Right cardiac atrium (tissue), 5 donors: ENCODE measurements around the gene TYMS. TPM values are rescaled to one million over a fixed set of nuclear protein-coding genes. Genes with fewer than 3 reads are reported as not detected.

Experiments
- ATAC-seq, 2 donors: fragments of 200-7000 bp; cut with Tn5 transposase; one replicate each; pipeline versions ENCODE4 v1.8.0 to v1.9.1; 2020; ENCODE audit warnings: moderate library complexity in 2 of 2, mild to moderate bottlenecking in 1 of 2
- DNase-seq, 3 donors: peaks; one replicate each; pipeline ENCODE4 v3.0.0-alpha.2; 2020
- H3K27ac ChIP-seq: one replicate; pipeline ENCODE4 v1.5.1; 2013; ENCODE audit warnings: mild to moderate bottlenecking, low read length, control low read depth, moderate library complexity
- H3K27me3 ChIP-seq: one replicate; pipeline ENCODE4 v1.6.1; 2013; ENCODE audit not compliant: control insufficient read depth, insufficient read depth
- H3K4me1 ChIP-seq: one replicate; pipeline ENCODE4 v1.6.1; 2013; ENCODE audit warnings: low read length; ENCODE audit not compliant: control insufficient read depth, insufficient read depth
- H3K4me3 ChIP-seq: one replicate; pipeline ENCODE4 v1.5.1; 2013; ENCODE audit warnings: low read length, control low read depth
- H3K9me3 ChIP-seq: one replicate; pipeline ENCODE4 v1.6.1; 2013; ENCODE audit warnings: low read length; ENCODE audit not compliant: control insufficient read depth
- WGBS: extraction: QIAGEN DNeasy Blood & Tissue Kit; methylation state at CpG from one replicate; pipeline ENCODE4 v1.1.7; 2013; 5-methylcytosine and 5-hydroxymethylcytosine counted together
- intact Hi-C, 4 donors: fragments of 100-400 bp; cut with DNase I; formaldehyde crosslinking; loops; one replicate each; pipeline versions ENCODE4 v1.11.0 to v1.14.0; 2022 to 2023
- long read RNA-seq, 4 donors: library from polyadenylated mRNA; unstranded; transcript quantifications; one replicate each; pipeline ENCODE4 v2.0.0, GENCODE V29; 2020 to 2021
- polyA plus RNA-seq: library from polyadenylated mRNA; stranded (reverse); fragments of 200-250 nt; gene quantifications from one replicate; pipeline ENCODE4 v1.2.3, GENCODE V29; 2013
- total RNA-seq, 4 donors: library from RNA; stranded (reverse); fragmentation: NEBNext Ultra II Directional; extraction: Animal tissue kit (Norgen Biotek cat#: 25700); gene quantifications; one replicate each; pipeline ENCODE4 v1.2.1, GENCODE V29; 2021
- donor health status: healthy with polysubstance abuse.
- donor health status: DM: no; HTN: yes; CAD: no.
- donor health status: DM: no; HTN: no; CAD: no.
- donor health status: DM: no; HTN: yes; CAD: no; lungs with severe emphysema.
- donor health status: DM: yes; HTN: yes; CAD: no.

Gene TYMS
- total RNA-seq (1 to 10 TPM; 1.5 to 6.6 (median 3.1) TPM), polyA plus RNA-seq (1.4 TPM)
- long read RNA-seq, donor 1, partial matches to known transcripts: 1 of 5 reads
- long read RNA-seq, donor 1, other reads (novel, unspliced or antisense): 1 of 5 reads
- long read RNA-seq, donor 2, partial matches to known transcripts: 0 of 2 reads
- long read RNA-seq, donor 2, other reads (novel, unspliced or antisense): 0 of 2 reads
- long read RNA-seq, donor 3, transcript TYMS-203 (7 exons, 1,662 nt): major isoform, 9 of 9 reads
- long read RNA-seq, donor 3, partial matches to known transcripts: 0 of 9 reads
- long read RNA-seq, donor 3, other reads (novel, unspliced or antisense): 0 of 9 reads
- long read RNA-seq, donor 4, partial matches to known transcripts: 1 of 2 reads
- long read RNA-seq, donor 4, other reads (novel, unspliced or antisense): 0 of 2 reads

DNA sequence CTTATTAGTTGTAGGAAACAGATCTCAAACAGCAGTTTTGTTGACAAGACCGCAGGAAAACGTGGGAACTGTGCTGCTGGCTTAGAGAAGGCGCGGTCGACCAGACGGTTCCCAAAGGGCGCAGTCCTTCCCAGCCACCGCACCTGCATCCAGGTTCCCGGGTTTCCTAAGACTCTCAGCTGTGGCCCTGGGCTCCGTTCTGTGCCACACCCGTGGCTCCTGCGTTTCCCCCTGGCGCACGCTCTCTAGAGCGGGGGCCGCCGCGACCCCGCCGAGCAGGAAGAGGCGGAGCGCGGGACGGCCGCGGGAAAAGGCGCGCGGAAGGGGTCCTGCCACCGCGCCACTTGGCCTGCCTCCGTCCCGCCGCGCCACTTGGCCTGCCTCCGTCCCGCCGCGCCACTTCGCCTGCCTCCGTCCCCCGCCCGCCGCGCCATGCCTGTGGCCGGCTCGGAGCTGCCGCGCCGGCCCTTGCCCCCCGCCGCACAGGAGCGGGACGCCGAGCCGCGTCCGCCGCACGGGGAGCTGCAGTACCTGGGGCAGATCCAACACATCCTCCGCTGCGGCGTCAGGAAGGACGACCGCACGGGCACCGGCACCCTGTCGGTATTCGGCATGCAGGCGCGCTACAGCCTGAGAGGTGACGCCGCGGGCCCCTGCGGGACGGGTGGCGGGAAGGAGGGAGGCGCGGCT is at the start of gene TYMS:
Gene TYMS (plus strand): TSS at position 343 of the 690 bp plus-strand sequence. CDS start 90 bp downstream, at position 433.
- peaks cover 6% of the 10 kb centered on the region for H3K27me3 ChIP-seq
- WGBS: under 1% methylated on average over 79 of the region's 79 CpGs
- DNase-seq (peak; percentile 32 to 70 (median 62)), ATAC-seq (peak; percentile 65 to 68)
- no peaks in the 10 kb centered on the region for H3K9me3 ChIP-seq
- peak within 1 kb of the TSS; percentile 72 for H3K4me3 ChIP-seq
- intact Hi-C loops: no loop called here
- no peak within 1 kb of the TSS for H3K27ac ChIP-seq
- H3K4me1 ChIP-seq: peaks cover 2% of the 10 kb centered on the region

DNA sequence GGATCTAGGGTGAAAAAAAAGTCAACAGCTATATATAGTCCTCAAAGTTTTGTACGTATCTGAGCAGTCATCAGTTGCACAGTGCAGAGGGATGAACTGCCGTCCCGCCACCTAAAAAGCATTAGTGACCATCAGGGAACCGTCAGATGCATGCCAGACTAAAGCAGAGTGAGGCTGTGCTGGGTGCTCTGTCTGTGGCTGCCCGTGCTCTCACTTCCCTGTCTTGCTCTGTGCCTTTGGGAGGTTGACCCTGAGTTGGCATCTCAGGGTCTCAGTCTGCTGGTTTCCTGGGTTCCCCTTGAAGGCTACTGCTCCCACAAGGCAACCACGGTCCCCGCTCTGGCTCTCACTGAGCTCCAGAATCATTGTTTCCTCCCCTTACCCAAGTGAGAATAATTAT is 49.5 kb upstream of the TYMS start:
- no peak overlapping the region for H3K4me3 ChIP-seq
- peak in 1 of 3 donors; percentile 42 for DNase-seq
- ATAC-seq: no peak
- no peaks in the 10 kb centered on the region for H3K9me3 ChIP-seq
- intact Hi-C loops: loop anchor here in 1 of 4 donors (10.0 kb wide), 1 partner anchor 113 kb away; no protein-coding TSS in a partner anchor
- 79% methylated on average over 7 of the region's 7 CpGs for WGBS
- H3K27me3 ChIP-seq: no peaks in the 10 kb centered on the region
- H3K4me1 ChIP-seq: peaks cover 4% of the 10 kb centered on the region
- H3K27ac ChIP-seq: no peak overlapping the region

DNA sequence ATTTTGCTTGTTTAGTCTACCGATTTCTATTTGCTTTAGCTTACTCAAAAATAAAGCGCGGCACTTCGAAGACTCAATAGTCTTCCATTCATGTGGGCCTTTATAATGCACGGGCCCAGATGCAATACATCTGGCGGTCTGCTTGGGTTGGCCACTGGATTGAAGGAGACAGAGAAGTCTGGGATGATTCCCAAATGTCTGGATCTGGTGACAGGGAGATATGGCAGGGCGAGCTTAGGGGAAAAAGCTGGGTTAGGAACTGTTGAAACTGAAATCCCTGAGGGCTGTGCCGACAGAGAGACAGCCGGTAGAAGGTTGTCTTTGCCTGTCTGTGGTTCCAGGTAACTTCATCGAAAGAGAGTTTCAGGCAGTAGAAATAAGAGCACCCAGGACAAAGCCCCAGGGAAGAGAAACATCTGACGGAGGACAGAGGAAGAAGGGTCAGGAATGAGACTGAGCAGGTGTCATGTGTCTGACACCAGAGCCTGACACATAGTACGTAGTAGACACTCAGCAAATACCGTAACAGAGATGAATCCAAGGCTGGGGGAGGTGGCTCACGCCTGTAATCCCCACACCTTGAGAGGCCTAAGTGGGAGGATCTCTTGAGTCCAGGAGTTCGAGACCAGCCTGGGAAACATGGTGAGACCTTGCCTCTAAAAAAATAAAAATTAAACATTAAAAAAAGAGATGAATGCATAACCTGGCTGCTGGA is 47.1 kb upstream of the TYMS start:
- Histone ChIP-seq H3K27me3 (no peaks in the 10 kb centered on the region), H3K4me3 (no peak overlapping the region), H3K9me3 (no peaks in the 10 kb centered on the region), H3K4me1 (peaks cover 4% of the 10 kb centered on the region), H3K27ac (no peak overlapping the region)
- 58% methylated on average over 15 of the region's 15 CpGs for WGBS
- intact Hi-C loops: loop anchor here in 2 of 4 donors (5.0 to 10.0 kb wide), 3 partner anchors 156 to 316 kb away; no protein-coding TSS in a partner anchor
- ATAC-seq (peak; percentile 79 to 80), DNase-seq (peak; percentile 37 to 79 (median 61))

DNA sequence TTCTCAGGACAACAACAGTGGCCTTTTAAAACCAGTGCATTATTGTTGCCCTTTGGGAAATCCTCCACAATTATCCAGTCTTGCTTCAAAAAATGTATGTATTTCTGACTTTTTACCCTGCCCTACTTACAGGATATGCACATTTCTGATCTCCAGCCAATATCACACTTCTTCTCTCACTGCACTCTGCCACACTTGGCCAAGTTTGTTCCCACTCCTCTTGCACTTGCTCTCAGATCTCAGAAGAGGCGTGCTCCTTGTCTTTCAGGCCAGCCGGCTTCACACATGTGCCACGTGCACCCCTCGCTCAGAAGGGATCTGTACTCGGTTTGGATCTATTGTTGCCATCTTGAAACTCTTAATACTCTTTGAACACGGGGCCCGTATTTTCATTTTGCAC is 45.3 kb upstream of the TYMS start:
- 88% methylated on average over 7 of the region's 7 CpGs for WGBS
- ATAC-seq: no peak

DNA sequence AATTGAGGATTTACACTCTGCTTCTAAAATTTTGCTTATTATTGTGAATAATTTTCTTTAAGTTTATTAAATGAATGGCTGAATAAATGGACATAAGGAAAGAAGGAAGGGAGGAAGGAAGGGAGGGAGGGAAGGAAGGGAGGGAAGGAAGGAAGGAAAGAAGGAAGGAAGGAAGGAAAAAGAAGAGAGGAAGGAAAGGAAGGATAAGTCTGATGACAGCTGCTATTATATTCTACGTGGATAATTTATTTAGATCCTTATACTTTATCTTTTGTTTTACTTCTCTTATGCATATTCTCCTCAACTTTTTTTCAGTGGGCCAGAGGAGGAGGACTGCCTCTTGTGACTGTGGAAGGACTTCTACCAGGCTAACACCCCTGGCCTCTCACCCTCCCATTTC is 43.3 kb upstream of the TYMS start:
- H3K27ac ChIP-seq: no peak overlapping the region
- no peaks in the 10 kb centered on the region for H3K27me3 ChIP-seq
- 70% methylated on average over 1 of the region's 1 CpG for WGBS
- H3K4me3 ChIP-seq: no peak overlapping the region
- intact Hi-C loops: loop anchor here in 2 of 4 donors (5.0 to 10.0 kb wide), 3 partner anchors 159 to 319 kb away; no protein-coding TSS in a partner anchor
- DNase-seq: no peak
- H3K9me3 ChIP-seq: no peaks in the 10 kb centered on the region
- no peak for ATAC-seq
- peaks cover 4% of the 10 kb centered on the region for H3K4me1 ChIP-seq

More for the DNA sequence above, 45.3 kb upstream of the TYMS start:
- DNase-seq: no peak
- peaks cover 4% of the 10 kb centered on the region for H3K4me1 ChIP-seq
- intact Hi-C loops: loop anchor here in 2 of 4 donors (5.0 to 10.0 kb wide), 3 partner anchors 157 to 317 kb away; no protein-coding TSS in a partner anchor
- H3K27ac ChIP-seq: no peak overlapping the region
- no peak overlapping the region for H3K4me3 ChIP-seq
- no peaks in the 10 kb centered on the region for H3K9me3 ChIP-seq
- no peaks in the 10 kb centered on the region for H3K27me3 ChIP-seq

DNA sequence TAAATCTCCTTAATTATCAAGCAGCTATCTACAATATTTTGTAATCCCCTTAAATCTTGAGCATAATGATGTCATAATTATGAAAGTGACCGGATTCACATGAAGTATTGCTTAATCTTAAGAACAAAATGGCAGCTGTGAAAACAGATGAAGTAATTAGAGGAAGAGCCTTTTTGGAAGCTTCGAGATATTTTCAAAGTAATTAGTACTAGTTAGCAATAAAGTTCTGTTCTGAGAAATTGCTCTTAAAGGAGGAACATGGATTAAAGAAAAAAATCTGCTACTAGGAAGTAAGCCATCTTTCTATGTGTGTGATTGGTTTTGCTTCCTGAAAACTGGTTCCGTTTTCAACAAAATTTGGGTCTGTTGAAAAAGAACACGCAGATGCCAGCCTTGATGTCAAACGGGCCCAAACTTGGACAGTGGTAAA is 42.3 kb upstream of the TYMS start:
- no peaks in the 10 kb centered on the region for H3K9me3 ChIP-seq
- intact Hi-C loops: loop anchor here (5.0 to 10.0 kb wide), 4 partner anchors 160 to 328 kb away; no protein-coding TSS in a partner anchor
- H3K4me3 ChIP-seq: no peak overlapping the region
- H3K27me3 ChIP-seq: no peaks in the 10 kb centered on the region
- WGBS: 69% methylated on average over 5 of the region's 5 CpGs
- ATAC-seq (peak in 1 of 2 donors; percentile 22), DNase-seq (no peak)
- peaks cover 1% of the 10 kb centered on the region for H3K4me1 ChIP-seq
- H3K27ac ChIP-seq: no peak overlapping the region

DNA sequence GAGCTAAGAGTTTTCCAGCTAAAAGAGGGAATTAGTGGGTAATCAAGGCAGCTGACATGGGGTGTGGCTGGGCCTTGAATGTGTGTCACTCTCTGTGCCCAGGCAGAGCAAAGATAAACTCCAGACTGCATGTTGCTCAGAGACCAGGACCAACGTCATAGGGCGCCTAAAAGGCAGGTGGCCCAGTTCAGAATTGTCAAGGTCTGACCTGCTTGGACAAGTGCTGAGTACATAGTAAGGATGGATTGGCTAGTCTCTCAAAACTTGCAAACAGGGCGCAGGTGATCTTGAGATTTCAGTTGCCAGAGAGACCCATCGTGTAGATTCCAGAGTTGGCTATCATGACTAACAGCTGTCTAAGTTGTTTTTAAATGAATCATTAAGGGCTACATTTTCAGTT is 41.7 kb upstream of the TYMS start:
- DNase-seq: peak in 1 of 3 donors; percentile 32
- intact Hi-C loops: loop anchor here (5.0 to 10.0 kb wide), 4 partner anchors 161 to 328 kb away; no protein-coding TSS in a partner anchor
- no peak overlapping the region for H3K27ac ChIP-seq

DNA sequence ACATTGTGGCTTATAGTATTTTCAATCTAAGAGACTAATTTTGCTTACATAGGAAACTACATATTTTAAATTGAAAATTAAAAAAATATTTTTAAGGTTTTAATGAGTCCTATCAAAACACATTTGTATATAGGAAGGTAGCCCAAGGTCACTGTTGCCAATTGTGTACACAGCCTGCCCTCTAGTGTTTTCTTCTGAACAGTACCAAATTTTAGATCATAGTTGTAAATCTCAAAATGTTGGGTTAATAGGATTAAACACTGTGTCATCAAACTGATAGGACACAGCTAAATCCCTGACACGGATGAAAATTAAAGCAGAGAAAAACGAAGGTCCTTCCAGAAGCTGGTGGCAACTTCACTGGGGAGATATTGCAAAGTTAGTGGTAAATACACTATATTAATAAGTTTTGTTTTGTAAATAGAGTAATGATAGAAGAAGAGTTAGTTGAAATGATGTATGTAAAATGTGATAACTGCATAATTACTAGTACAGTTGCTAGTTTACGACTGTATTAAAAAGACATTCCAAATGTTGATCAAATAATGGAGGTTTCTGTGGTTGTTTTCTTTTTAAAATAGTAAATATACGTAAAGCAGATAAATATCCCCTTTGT is 41.0 kb upstream of the TYMS start:
- H3K4me3 ChIP-seq: no peak overlapping the region
- whole genome bisulfite sequencing: 31% methylated on average over 4 of the region's 4 CpGs
- ATAC-seq: peak; percentile 64 to 75
- H3K9me3 ChIP-seq: no peaks in the 10 kb centered on the region
- H3K27ac ChIP-seq: no peak overlapping the region
- intact Hi-C loops: loop anchor here (5.0 to 10.0 kb wide), 4 partner anchors 162 to 329 kb away; no protein-coding TSS in a partner anchor
- DNase-seq: no peak
- H3K27me3 ChIP-seq: no peaks in the 10 kb centered on the region
- H3K4me1 ChIP-seq: no peaks in the 10 kb centered on the region

More for the DNA sequence above, 41.7 kb upstream of the TYMS start:
- no peak overlapping the region for H3K4me3 ChIP-seq
- WGBS: 66% methylated on average over 4 of the region's 4 CpGs
- no peaks in the 10 kb centered on the region for H3K9me3 ChIP-seq
- no peaks in the 10 kb centered on the region for H3K4me1 ChIP-seq
- H3K27me3 ChIP-seq: no peaks in the 10 kb centered on the region
- ATAC-seq: peak; percentile 31 to 52

DNA sequence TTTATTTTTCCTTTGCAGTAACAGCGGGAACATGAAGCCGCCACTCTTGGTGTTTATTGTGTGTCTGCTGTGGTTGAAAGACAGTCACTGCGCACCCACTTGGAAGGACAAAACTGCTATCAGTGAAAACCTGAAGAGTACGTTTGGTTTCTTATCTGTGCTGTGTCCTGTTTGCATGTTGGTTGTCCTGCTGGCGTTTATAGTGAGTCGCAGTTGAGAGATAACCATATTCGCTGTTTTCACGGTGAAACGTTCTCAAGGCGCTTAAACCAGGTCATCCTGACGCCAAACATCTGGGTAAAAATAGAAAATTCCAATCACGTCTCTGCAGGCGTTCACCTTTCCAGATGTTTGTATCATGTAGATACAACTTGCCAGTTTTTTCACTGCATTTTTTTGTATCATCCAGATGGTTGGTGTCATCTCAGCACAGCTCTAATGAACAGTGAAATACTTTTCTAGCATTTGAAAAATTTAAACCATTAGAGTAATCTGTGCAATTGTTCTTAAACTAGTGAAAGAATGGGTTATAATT is 39.4 kb upstream of the TYMS start:
- ATAC-seq (no peak), DNase-seq (no peak)
- no peak overlapping the region for H3K4me3 ChIP-seq
- H3K27me3 ChIP-seq: no peaks in the 10 kb centered on the region
- H3K27ac ChIP-seq: no peak overlapping the region
- no peaks in the 10 kb centered on the region for H3K4me1 ChIP-seq
- intact Hi-C loops: loop anchor here (5.0 to 10.0 kb wide), 4 partner anchors 163 to 331 kb away; no protein-coding TSS in a partner anchor
- 50% methylated on average over 13 of the region's 13 CpGs for WGBS
- H3K9me3 ChIP-seq: no peaks in the 10 kb centered on the region

DNA sequence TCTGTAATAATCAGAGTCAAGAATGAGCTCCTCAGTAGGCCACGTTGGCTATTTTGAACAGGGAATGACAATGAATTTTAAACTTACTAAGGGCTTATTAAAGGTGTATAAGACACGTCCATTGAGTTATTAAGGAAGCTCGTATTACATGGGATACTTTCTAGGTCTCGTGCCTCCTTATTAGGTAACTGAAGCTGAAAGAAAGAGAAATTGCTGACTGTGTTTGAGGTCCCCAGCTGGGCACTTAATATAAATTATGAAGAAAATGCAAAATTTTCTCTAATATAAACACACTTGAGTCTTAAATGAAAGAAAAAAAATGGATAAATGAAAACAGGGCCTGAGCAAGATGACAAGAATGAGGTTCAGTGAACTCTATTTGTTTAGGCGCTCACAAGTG is 38.8 kb upstream of the TYMS start:
- no peak overlapping the region for H3K4me3 ChIP-seq
- no peaks in the 10 kb centered on the region for H3K27me3 ChIP-seq
- intact Hi-C loops: loop anchor here (5.0 to 10.0 kb wide), 4 partner anchors 164 to 331 kb away; no protein-coding TSS in a partner anchor
- no peaks in the 10 kb centered on the region for H3K9me3 ChIP-seq
- ATAC-seq (no peak), DNase-seq (no peak)
- WGBS: 88% methylated on average over 5 of the region's 5 CpGs
- no peak overlapping the region for H3K27ac ChIP-seq
- H3K4me1 ChIP-seq: no peaks in the 10 kb centered on the region
